Peyer's patch (tissue), 4 donors: Measurements from ENCODE around the gene GPSM3. TPM values are rescaled to one million over a fixed set of nuclear protein-coding genes. Genes with fewer than 3 reads are reported as not detected.

ENCODE experiments used
- DNase-seq, 3 donors: peaks; one replicate each; pipeline ENCODE4 v3.0.0-alpha.2; 2017 to 2019
- H3K27ac ChIP-seq, 4 donors: fragments of 200-600 bp; sonication (generic); one replicate each; pipeline ENCODE4 v1.5.1; 2016 to 2019
- H3K27me3 ChIP-seq, 2 donors: fragments of 200-600 bp; sonication (generic); one replicate each; pipeline ENCODE4 v1.5.1; 2019
- H3K36me3 ChIP-seq, 3 donors: fragments of 200-600 bp; sonication (generic); one replicate each; pipeline ENCODE4 v1.5.1; 2016 to 2019
- H3K4me1 ChIP-seq, 4 donors: fragments of 200-600 bp; sonication (generic); one replicate each; pipeline ENCODE4 v1.5.1; 2016 to 2019
- H3K4me3 ChIP-seq, 4 donors: fragments of 200-600 bp; sonication (generic); 1 replicate in 3 of 4; 2 replicates in 1 of 4; pipeline ENCODE4 v1.5.1; 2016 to 2019; ENCODE audit warnings: mild to moderate bottlenecking in 1 of 4
- H3K9me3 ChIP-seq, 4 donors: fragments of 200-600 bp; sonication (generic); one replicate each; pipeline ENCODE4 v1.5.1; 2016 to 2019; ENCODE audit warnings: mild to moderate bottlenecking in 1 of 4
- POLR2A ChIP-seq, 2 donors: fragments of 450-650 bp; IDR thresholded peaks; one replicate each; pipeline ENCODE4 v1.5.1; 2017; ENCODE audit warnings: antibody characterized with exemption in 2 of 2, mild to moderate bottlenecking in 2 of 2, moderate library complexity in 2 of 2
- total RNA-seq, 4 donors: library from RNA; depleted of rRNA; stranded (reverse); fragments of >200 nt; gene quantifications; one replicate each; pipeline ENCODE4 v1.1.0, GENCODE V29; 2016
- TF ChIP-seq, protein P1 (sequence below), 6 experiments: fragments of 450-650 bp in 4 of 6; fragments of 200-600 bp in 2 of 6; sonication (generic) in 1 of 6; IDR thresholded peaks; one replicate each; pipeline ENCODE4 v1.5.1; 2017 to 2019; ENCODE audit warnings: antibody characterized with exemption in 6 of 6, mild to moderate bottlenecking in 3 of 6, moderate library complexity in 1 of 6

The GPSM3 gene
- total RNA-seq, 4 donors from 2014 or later: 5.3 to 38.8 (median 10.3) TPM

DNA sequence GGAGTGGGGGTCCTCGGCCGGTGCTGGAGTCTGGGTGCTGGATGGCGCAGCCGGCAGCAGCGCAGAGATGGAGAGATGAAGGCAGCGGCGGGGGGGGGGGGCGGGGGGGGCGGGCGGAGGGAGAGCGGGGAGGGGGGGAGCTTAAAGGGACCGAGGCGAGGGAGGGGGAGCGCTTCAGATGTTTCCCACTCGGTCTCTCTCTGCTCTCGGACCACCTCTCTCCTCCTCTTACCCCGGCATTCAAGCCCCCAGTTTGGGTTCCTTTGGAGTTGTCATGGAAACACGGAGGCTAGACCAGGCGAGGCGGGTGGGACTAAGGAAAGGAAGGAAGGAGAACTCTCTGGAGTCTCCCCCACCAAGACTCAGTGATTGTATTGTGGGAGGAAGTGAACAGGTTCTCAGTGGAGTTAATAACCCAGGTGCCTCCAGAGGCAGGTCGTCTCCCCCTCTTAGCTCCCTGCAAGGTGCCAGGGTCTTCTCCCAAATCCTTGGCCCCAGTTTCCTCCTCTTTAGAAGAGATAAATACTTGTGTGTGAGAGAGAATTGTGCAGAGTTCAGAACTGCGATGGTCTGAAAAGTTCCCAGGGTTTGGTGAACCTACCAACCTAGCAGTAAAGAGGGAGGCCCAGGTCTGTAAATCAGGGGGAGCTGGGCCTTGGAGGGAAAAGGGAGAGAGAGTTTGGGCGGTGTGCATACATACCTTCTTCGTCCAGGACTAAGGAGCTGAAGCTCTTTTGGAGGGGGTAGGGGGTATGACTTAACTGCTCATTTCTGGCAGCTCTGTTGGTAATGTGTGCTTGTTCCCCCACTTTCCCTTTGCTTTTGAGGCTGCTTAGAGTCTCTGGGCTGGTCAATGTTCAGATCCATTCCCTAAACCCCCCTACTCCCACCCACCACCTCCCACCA lies 40.3 kb downstream of the GPSM3 start, which contains the start of gene PRRT1:
Gene PRRT1, minus strand, starts transcription at position 77 of the 906 bp plus-strand sequence. CDS start 112 bp downstream, outside the sequence.
- Histone ChIP-seq H3K27ac (peak within 1 kb of the TSS; percentile 17 to 85 (median 74)), H3K4me3 (peak within 1 kb of the TSS; percentile 24 to 74 (median 60)), H3K27me3 (no peaks in the 10 kb centered on the region), H3K9me3 (no peaks in the 10 kb centered on the region), H3K36me3 (peaks cover 0 to 13% (median 0%) of the 10 kb centered on the region in 3 donors), H3K4me1 (peaks cover 0 to 30% (median 5%) of the 10 kb centered on the region in 4 donors)
- no peak for DNase-seq
- TF ChIP-seq, protein P1, sequence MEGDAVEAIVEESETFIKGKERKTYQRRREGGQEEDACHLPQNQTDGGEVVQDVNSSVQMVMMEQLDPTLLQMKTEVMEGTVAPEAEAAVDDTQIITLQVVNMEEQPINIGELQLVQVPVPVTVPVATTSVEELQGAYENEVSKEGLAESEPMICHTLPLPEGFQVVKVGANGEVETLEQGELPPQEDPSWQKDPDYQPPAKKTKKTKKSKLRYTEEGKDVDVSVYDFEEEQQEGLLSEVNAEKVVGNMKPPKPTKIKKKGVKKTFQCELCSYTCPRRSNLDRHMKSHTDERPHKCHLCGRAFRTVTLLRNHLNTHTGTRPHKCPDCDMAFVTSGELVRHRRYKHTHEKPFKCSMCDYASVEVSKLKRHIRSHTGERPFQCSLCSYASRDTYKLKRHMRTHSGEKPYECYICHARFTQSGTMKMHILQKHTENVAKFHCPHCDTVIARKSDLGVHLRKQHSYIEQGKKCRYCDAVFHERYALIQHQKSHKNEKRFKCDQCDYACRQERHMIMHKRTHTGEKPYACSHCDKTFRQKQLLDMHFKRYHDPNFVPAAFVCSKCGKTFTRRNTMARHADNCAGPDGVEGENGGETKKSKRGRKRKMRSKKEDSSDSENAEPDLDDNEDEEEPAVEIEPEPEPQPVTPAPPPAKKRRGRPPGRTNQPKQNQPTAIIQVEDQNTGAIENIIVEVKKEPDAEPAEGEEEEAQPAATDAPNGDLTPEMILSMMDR (IDR thresholded peaks at IDR 0.05): no peak
- TF ChIP-seq POLR2A (IDR thresholded peaks at IDR 0.05): no peak

DNA sequence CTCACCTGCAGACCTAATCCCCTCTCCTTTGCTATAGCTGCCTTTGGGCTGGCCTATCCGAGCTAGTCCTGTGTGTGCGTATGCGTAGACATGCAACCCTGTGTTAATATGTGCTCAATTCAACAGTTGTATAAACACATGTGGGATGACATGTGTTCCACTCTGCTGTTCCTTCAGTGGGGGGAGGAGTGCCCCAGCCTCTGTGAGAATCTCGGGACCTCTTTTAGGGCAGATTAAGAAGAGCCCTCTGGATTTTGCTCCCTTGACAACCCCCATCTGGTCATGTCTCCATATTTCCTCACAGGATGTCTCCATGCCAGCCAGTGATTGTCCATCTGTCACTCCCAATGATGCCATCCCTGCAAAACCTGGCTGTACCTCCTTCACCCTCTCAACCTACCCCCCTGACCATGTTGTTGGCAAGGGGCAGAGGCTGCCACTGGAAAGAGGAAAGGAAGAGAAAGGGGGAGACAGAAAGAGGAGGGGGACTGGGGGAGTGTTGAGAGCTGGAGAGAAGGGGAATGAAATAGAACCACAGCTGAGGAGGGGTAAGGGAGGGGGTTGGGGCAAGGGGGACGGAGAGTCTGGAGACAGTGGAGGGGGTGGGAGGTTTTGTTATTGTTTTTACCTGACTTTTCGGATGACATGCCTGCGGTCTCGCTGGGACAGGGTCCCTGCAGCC lies 41.1 kb downstream of the GPSM3 start:
- peaks cover 0 to 7% (median 0%) of the 10 kb centered on the region in 3 donors for H3K36me3 ChIP-seq
- no peak for TF ChIP-seq POLR2A (IDR thresholded peaks at IDR 0.05)
- TF ChIP-seq, protein P1 (IDR thresholded peaks at IDR 0.05): no peak
- peak in 1 of 3 donors; percentile 9 for DNase-seq
- no peaks in the 10 kb centered on the region for H3K27me3 ChIP-seq
- H3K9me3 ChIP-seq: no peaks in the 10 kb centered on the region
- H3K27ac ChIP-seq: peak overlapping the region in 1 of 4 donors; percentile 85
- peak overlapping the region; percentile 7 to 71 (median 38) for H3K4me3 ChIP-seq
- H3K4me1 ChIP-seq: peaks cover 0 to 30% (median 5%) of the 10 kb centered on the region in 4 donors

DNA sequence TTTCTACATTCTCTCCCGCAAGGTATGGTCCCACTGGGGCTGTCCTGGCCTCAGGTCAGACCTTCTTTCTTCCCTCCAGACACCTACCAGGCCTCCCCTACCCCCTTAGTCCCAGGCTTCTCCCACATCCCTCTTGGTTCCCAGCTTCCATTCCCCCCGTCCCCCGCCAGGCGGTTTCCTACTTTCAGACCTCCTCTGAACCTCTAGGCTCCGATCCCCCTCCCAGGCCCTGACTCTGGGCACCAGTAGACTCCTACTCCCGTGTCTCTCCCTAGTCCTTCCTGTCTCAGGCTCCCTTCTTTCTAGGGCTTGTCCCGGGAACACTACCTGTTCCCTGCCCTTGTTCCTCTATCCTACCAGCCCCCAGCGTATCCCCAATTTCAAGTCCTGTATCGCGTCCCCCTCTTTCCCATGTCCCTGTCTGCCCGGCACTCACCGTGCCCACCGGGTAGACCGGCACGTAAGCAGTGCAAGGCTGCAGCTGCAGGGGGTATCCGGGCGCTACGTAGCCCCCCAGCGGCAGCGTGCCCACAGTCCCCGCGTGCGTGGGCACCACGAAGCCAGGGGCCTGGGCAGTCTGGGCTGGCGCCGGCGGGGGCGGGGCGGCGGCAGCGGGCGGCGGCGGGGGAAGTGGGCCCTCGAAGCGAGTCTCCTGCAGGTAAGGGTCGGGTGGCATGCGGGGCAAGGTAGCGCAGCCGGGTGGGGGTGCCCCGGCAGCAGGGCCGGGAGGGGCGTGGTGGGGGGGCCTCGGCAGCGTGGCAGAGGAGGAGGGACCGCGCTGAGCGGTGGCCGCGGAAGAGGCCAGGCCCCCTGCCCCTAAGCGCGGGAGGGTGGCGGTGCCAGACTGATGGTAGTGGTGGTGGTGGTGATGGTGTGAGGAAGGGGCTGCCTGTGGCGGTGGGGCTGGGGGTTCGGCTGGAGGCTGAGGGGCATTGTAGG lies 42.2 kb downstream of the GPSM3 start:
- Histone ChIP-seq H3K9me3 (no peaks in the 10 kb centered on the region), H3K27me3 (no peaks in the 10 kb centered on the region), H3K27ac (peak overlapping the region in 1 of 4 donors; percentile 10), H3K36me3 (no peaks in the 10 kb centered on the region), H3K4me1 (peaks cover 0 to 23% (median 5%) of the 10 kb centered on the region in 4 donors), H3K4me3 (peak overlapping the region in 2 of 4 donors; percentile 17 to 51)
- TF ChIP-seq POLR2A (IDR thresholded peaks at IDR 0.05): no peak
- TF ChIP-seq, protein P1 (IDR thresholded peaks at IDR 0.05): no peak
- DNase-seq: peak in 1 of 3 donors; percentile 42

DNA sequence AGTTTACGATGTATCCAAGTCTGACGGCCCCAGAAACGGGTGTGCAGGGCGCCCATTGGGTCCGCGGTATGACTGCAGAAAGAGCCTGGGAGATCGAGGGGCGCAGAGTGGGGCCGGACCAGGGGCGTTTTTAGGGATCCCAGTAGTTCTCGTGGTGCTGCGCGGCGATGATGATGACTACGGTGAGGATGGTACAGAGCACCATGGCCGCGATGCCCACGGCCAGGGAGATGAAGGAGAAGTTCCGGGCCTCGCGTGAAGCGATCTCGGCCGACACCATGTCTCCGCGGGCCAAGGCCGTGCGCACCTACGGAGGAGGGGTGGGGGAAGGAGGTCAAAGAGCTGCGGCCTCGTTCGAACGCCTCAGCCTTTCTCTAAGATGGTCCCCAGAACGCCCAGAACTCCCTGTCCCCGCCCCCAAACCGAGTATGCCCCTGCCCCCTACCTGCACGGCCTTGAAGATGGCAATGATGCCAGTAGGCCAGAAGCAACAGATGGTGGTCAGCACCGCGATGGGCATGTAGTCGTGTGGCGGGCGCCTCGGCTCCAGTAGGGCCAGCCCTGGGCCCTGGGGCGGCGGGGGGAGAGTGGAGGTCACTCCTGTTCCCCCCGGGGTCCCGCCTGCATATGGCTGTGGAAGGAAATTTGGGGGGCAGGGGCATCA lies 43.2 kb downstream of the GPSM3 start:
- Histone ChIP-seq H3K36me3 (no peaks in the 10 kb centered on the region), H3K27ac (no peak overlapping the region), H3K4me3 (peak overlapping the region; percentile 9 to 47 (median 30)), H3K27me3 (no peaks in the 10 kb centered on the region), H3K4me1 (peaks cover 0 to 17% (median 0%) of the 10 kb centered on the region in 4 donors), H3K9me3 (no peaks in the 10 kb centered on the region)
- TF ChIP-seq POLR2A (IDR thresholded peaks at IDR 0.05): no peak
- TF ChIP-seq, protein P1 (IDR thresholded peaks at IDR 0.05): no peak
- no peak for DNase-seq
